ENCODE data around the gene FAM120A.

FAM120A gene

GRCh38 chr9:93473411-93473810 lies 21.9 kb downstream of the FAM120A start:
- TF ChIP-seq, protein P1, sequence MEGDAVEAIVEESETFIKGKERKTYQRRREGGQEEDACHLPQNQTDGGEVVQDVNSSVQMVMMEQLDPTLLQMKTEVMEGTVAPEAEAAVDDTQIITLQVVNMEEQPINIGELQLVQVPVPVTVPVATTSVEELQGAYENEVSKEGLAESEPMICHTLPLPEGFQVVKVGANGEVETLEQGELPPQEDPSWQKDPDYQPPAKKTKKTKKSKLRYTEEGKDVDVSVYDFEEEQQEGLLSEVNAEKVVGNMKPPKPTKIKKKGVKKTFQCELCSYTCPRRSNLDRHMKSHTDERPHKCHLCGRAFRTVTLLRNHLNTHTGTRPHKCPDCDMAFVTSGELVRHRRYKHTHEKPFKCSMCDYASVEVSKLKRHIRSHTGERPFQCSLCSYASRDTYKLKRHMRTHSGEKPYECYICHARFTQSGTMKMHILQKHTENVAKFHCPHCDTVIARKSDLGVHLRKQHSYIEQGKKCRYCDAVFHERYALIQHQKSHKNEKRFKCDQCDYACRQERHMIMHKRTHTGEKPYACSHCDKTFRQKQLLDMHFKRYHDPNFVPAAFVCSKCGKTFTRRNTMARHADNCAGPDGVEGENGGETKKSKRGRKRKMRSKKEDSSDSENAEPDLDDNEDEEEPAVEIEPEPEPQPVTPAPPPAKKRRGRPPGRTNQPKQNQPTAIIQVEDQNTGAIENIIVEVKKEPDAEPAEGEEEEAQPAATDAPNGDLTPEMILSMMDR (conservative IDR thresholded peaks at IDR 0.05), result no peak
- no peak overlapping the region for H3K27ac ChIP-seq

DNA sequence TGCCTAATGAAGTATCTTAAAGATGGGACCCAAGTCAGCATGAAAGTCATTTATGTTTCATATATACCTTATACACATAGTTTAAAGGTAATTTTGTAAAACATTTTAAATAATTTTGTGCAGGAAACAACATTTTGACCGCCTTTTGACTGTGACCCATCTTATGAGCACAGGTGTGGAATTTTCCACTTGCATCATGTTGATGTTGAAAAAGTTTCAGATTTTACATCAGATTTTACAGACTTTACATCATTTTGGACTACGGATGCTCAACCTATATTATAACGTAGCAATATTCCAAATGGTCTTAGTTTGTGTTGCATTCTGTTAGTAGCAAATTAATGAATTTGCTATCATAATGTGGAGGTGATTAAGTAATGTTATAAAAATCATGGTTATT lies 23.6 kb downstream of the FAM120A start:
- TF ChIP-seq, protein P1 (conservative IDR thresholded peaks at IDR 0.05), result no peak
- no peak overlapping the region for H3K27ac ChIP-seq

DNA sequence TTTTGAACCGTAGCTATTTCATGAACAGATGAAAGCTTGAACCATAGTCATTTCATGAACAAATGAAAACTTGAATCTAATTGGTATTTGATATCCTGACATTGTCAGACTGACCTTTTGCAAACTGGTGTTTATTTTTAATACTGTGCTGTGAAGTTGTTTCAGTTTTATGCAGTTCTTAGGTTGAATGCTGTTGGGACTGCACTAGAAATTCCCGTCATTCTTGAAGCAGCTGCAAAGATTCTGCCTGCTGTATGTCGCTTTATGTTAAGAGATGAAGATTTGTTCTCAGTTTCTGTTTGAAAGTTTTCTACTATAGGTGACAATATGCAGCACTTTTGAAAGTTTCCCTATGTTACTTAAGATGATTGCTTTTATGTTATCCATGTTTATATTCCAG lies 24.4 kb downstream of the FAM120A start:
- TF ChIP-seq, protein P1 (conservative IDR thresholded peaks at IDR 0.05), result no peak
- H3K27ac ChIP-seq, result no peak overlapping the region

DNA sequence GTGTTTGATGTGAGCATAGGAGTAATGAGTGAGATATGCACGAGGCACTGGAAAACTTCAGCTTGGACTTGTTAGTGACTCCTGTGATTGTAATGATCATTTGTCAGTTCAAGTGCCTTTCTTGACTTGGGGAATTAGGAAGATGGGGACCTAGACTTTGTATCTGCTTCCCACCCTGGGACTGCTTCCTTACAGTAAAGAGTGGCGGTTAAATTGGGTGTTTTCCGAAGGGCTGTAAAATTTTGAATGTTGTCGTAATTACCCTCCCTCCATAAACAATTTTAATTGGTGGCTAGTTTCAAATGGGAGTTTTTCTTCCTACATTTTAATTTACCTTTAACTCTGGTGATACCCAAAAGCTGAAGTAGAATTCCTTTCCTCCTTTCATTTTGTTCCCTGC lies 25.4 kb downstream of the FAM120A start:
- H3K27ac ChIP-seq, result no peak overlapping the region
- TF ChIP-seq, protein P1 (conservative IDR thresholded peaks at IDR 0.05), result no peak

- no peak overlapping the region for H3K27ac ChIP-seq
- TF ChIP-seq, protein P1 (conservative IDR thresholded peaks at IDR 0.05), result no peak
Measured at GRCh38 chr9:93477397-93477796, 25.9 kb downstream of the FAM120A start.

DNA sequence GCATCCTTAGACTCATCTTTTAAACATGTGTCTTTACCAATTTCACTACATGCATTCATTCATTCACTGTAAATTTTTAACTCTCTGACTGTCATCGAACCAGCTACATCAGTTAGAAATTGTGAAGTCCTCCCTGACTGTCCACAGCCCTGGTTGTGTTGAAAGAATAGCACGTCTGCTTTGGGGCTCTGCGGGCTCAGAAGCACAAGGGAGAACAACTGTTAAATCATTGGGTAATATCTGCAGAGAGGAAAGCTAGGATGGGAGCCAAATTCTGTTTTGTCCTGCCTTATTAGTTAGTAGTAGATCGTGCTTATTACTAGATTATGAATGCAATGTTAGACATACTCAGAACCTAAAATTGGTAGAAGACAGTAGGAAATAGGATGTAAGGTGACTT lies 28.2 kb downstream of the FAM120A start:
- TF ChIP-seq, protein P1 (conservative IDR thresholded peaks at IDR 0.05), result no peak
- H3K27ac ChIP-seq, result no peak overlapping the region

DNA sequence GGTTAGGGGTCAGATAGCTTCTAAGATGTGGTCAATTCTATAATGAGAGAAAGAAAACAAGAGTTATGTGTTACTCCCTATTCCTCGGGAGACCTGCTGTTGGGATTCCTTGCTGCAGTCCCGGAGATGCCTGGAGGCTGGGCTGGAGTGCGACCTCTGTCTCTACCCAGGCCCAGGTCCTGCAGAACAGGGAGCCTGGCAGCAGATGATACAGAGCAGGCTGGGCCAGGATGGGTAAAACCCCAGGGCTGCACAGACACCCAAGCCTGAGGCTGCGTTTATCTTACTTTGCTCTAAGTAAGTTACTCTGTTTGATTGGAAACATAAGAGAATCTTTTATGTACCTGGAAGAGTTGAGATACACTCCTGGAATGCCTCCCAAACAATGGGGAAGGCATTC lies 28.8 kb downstream of the FAM120A start:
- no peak overlapping the region for H3K27ac ChIP-seq
- TF ChIP-seq, protein P1 (conservative IDR thresholded peaks at IDR 0.05), result no peak

Data from VCaP (cell line).